Measurements from ENCODE around the gene IFIT5.
"Not testable (repeated sequence)": the region's sequence is repeated elsewhere in the genome, so short reads cannot be mapped to it uniquely, and the experiment has no call there.

The IFIT5 gene

GRCh38 chr10:89440226-89441009 is 26.1 kb downstream of the IFIT5 start:
- no peak for DNase-seq

DNA sequence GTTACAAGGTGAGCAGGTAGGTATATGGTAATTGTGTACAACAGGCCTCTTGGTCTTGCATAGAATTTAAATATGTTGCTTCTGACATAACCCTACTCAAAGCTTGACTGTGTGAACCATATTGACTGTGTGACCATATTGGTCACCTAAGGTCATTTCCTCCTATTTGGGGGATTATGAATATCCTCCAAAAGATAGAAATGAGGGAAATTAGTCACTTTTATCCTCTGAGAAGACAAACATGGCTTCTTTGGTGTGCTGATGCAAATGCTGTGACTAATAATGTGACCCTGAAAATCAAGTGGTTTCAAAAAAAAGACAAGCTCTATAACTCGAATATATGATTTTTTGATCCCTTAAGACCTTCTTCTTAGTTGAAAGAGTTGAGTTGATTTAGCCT is 27.9 kb downstream of the IFIT5 start:
- DNase-seq: no peak

DNA sequence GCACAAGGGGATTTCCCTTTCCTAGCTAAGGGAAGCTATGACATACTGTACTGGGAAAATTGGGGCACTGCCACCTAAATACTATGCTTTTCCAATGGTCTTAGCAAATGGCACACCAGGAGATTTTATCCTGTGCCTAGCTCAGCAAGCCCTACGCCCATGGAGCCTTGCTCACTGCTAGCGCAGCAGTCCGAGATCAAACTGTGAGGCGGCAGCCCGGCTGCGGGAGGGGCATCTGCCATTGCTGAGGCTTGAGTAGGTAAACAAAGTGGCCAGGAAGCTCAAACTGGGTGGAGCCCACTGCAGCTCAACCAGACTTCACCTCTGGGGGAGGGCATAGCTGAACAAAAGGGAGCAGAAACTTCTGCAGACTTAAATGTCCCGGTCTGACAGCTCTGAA is 30.5 kb downstream of the IFIT5 start:
- DNase-seq: not testable (repeated sequence)

DNA sequence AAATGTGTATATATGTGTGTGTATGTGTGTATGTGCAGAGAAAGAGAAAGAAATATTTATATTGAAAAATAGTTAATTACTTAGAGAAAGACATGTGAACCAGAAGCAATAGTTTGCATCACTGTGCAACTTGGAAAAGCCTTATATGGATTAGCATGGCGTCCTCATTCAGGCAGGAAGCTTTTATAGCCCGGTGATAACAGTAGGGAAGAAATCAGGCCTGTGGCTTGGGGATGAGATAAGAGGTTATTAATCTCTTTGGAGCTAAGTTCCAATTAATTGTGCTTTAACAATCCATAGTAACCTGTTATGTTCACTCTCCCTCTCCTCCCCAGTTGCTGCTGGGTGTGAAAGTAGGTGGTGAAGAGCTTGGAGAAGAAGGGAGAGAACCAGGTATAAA is 36.5 kb downstream of the IFIT5 start:
- DNase-seq: no peak

DNA sequence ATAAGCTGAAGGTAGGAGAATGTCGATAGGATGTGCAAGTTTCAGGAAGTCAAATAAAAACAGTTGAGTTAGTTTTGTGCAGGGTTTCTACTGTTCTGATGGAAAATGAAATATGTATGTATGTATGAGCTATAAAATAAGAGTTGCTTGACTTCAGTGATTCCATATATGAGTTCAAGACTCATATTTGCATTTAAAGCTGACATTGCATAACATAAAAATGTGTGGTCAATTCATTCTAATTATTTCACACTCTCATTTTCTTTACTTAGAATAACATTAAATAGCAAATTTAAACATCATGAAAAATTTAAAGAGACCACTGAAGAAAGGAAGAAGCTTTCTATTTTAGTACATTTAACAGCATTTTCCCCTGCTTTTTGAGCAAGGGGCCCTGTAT is 37.8 kb downstream of the IFIT5 start:
- DNase-seq: no peak

DNA sequence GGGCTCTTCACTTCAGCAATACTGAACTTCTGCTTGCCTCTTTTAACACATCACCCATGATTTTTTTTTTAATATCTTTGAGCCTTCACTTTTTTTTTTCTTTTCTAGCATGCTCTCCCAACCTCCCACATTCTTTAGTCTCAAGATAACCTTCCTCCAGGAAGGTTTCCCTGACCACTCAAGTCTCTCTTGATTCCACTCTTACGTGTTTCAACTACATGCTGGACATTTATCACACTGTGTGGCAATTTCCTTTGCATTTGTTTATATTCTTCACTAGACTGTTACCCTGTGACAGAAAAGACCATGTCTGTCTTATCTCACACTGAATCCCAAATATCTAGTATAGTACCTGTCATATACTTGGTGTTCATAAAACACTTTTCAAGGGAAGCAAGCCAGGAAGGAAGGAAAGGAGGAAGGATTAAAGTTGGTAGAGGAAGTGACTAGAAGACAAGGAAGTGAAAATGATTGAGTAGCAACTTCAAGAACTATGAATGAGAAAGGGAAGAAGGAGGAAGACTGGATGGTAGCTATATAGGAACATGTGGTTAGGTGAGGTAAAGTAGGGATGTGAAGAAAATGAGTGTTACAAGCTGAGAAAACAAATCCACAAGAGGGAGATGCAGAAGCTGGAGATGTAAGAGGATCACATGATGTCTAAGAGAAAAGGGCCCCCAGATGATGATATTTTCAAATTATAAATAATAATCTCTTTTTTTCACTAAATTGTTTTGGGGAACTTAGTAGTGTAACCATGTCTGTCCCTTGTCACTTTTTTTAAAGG is 40.4 kb downstream of the IFIT5 start:
- DNase-seq: no peak

- DNase-seq: no peak
These were observed 43.9 kb downstream of the IFIT5 start for GRCh38 chr10:89458291-89458690.

DNA sequence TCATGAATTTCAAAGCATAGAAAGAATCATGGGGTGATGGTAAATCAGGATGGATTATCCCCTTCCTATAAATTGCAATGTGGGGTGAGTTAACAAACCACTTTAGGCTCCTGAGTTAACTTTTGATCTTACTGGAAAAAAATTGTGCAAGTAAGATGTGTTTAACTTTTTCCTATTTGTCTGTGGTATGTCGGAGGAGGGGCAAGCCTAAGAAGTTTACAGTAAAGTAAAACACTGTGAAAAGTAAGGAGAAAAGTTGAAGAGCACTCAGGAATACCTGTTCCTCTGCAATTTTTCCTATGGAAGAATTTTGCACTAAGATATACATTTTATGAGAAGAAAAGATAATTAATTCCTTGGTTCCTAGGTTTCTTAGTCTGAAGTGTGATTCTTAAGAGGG is 44.4 kb downstream of the IFIT5 start:
- no peak for DNase-seq

DNA sequence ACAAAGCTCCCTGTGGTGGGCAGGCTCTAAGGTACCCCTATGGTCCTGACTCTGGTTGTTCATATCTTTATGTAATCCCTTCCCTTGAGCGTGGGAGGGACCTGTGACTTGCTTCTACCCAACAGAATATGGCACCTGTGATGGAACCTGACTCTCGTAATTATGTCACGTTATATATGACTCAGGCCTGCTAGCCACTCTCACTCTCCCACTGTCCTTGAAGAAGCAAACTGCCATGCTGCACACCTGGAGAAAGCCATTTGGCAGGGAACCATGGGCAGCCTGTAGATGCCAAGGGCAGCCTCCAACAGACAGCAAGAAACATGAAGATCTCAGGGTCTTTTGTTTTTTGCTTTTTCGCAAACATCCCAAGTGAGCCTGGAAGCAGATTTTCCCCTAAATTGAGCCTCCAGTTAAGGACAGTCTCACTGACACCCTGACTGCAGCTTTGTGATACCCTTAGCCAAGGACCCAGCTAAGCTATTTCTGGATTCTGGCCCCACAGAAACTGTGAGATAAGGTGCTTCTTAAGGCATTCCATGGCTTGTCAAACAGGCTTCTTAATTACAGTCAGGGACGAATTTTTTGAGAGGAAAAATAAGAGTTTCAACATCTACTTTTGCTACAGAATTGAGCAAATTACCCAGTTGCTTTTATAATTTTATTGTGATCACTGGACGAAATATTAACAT is 49.6 kb downstream of the IFIT5 start:
- no peak for DNase-seq

- DNase-seq: no peak
These were observed 50.8 kb downstream of the IFIT5 start for GRCh38 chr10:89465196-89465595.

GRCh38 chr10:89466599-89467035 is 52.2 kb downstream of the IFIT5 start:
- DNase-seq: no peak

DNA sequence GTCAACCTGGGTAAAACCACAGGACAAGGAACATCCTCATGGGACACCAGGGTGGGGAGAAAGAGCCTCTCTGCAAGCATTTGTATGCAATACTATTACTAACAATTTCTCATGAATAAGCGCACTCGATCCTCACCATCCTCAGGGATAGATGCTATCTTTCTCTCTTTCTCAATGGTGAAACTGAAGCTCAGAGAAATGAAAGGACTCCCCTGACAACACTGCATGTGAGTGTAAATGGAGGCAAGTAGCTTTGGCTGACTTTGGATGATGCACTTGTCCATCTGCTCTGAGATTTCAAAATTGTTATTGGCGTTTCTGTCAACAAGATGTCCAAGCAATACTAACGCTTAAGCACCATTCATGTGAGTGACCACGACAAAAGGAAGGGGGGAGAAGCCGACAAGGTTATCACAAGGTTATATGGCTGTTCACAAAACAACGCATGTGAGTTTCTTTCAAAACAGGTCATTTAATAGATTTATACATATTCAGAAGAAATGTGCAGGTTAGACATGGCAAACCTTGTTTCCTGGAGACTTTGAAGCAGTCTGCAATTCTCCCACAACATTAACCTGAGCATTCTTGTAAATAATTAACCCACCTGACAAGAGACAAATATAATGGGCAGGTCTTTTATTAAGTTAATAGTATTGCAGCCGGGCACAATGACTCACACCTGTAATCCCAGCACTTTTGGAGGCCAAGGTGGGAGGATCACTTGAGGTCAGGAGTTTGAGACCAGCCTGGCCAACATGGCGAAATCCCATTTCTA is 54.0 kb downstream of the IFIT5 start:
- DNase-seq: no peak

DNA sequence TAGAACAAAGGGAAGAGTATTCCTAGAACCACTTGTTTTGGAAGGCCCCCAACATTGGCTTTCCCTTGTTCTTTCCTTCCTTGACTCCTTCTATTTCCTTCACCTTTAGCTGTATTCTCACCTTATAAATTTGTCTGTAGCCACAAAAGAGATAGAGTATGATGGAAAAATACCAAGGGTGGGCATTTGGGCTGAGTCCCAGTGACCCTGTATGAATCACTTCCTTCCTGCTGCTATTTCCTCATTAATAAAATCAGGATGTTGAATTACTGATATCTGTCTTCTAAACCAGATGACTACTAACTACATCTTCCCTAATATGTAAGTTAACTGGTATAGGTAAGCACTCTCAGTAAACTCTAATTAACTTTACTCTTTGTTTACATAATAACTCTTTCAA is 55.1 kb downstream of the IFIT5 start:
- DNase-seq: no peak

Measured in effector CD4-positive, alpha-beta T cell (primary cell).